HEK293 (cell line): Measurements from ENCODE around the gene STARD3.

Experiments
- CTCF ChIP-seq: fragments of 450-650 bp; formaldehyde crosslinking; IDR thresholded peaks from 2 replicates; pipeline ENCODE4 v1.5.1; 2016; ENCODE audit warnings: missing biosample characterization, missing genetic modification characterization
- HOXA7 ChIP-seq: sonication (generic); formaldehyde crosslinking; IDR thresholded peaks from 2 replicates; pipeline ENCODE4 v1.8.1; 2022; ENCODE audit warnings: missing genetic modification reagents, borderline replicate concordance
- PATZ1 ChIP-seq: fragments of 450-650 bp; formaldehyde crosslinking; IDR thresholded peaks from 2 replicates; pipeline ENCODE4 v1.5.1; 2016; ENCODE audit warnings: missing biosample characterization, missing genetic modification characterization
- PRDM10 ChIP-seq: fragments of 450-650 bp; formaldehyde crosslinking; IDR thresholded peaks from 2 replicates; pipeline ENCODE4 v1.5.1; 2016; ENCODE audit warnings: missing biosample characterization, missing genetic modification characterization
- REST ChIP-seq: fragments of 450-650 bp; formaldehyde crosslinking; IDR thresholded peaks from 2 replicates; pipeline ENCODE4 v1.5.1; 2016; ENCODE audit warnings: missing biosample characterization, missing genetic modification characterization
- ZBTB11 ChIP-seq: fragments of 450-650 bp; formaldehyde crosslinking; conservative IDR thresholded peaks from 2 replicates; pipeline ENCODE4 v1.5.1; 2016; ENCODE audit warnings: low read depth, missing biosample characterization, missing genetic modification characterization
- ZBTB44 ChIP-seq: fragments of 450-650 bp; IDR thresholded peaks from 2 replicates; pipeline ENCODE4 v1.5.1; 2018; ENCODE audit warnings: missing biosample characterization, mild to moderate bottlenecking, missing genetic modification characterization
- ZBTB7A ChIP-seq: fragments of 450-650 bp; formaldehyde crosslinking; IDR thresholded peaks from 2 replicates; pipeline ENCODE4 v1.5.1; 2016; ENCODE audit warnings: low read depth, missing biosample characterization, missing genetic modification characterization
- ZFP37 ChIP-seq: fragments of 450-650 bp; formaldehyde crosslinking; IDR thresholded peaks from 2 replicates; pipeline ENCODE4 v1.5.1; 2016; ENCODE audit warnings: missing biosample characterization, missing genetic modification characterization
- ZNF549 ChIP-seq: fragments of 450-650 bp; IDR thresholded peaks from 2 replicates; pipeline ENCODE4 v1.5.1; 2018; ENCODE audit warnings: missing biosample characterization, missing genetic modification characterization, mild to moderate bottlenecking, inconsistent platforms, moderate library complexity
- ZNF558 ChIP-seq: fragments of 450-650 bp; formaldehyde crosslinking; IDR thresholded peaks from 2 replicates; pipeline ENCODE4 v1.5.1; 2016; ENCODE audit warnings: missing biosample characterization, missing genetic modification characterization
- ZNF830 ChIP-seq: fragments of 450-650 bp; IDR thresholded peaks from 2 replicates; pipeline ENCODE4 v1.5.0; 2018; ENCODE audit warnings: missing biosample characterization, missing genetic modification characterization, low read depth, mild to moderate bottlenecking, moderate library complexity

- TF ChIP-seq CTCF (no peak), REST (tag by site-specific recombination) (no peak), ZNF558 (no peak), PRDM10 (tag by site-specific recombination) (no peak), ZNF549 (no peak), ZFP37 (tag by site-specific recombination) (no peak), HOXA7 (CRISPR knock-in tag) (no peak), PATZ1 (tag by site-specific recombination) (no peak), ZBTB11 (tag by site-specific recombination) (no peak), ZNF830 (tag by site-specific recombination) (no peak), ZBTB44 (tag by site-specific recombination) (no peak), ZBTB7A (tag by site-specific recombination) (no peak)
These were observed 33.2 kb downstream of the STARD3 start for GRCh38 chr17:39669897-39670735.
